Measurements from ENCODE around the gene TEX26. TPM values are rescaled to one million over a fixed set of nuclear protein-coding genes. Genes with fewer than 3 reads are reported as not detected.

The TEX26 gene
- total and polyA plus RNA-seq, 2 of the 4 experiments (the other 2 are of a cell fraction), result not detected

DNA sequence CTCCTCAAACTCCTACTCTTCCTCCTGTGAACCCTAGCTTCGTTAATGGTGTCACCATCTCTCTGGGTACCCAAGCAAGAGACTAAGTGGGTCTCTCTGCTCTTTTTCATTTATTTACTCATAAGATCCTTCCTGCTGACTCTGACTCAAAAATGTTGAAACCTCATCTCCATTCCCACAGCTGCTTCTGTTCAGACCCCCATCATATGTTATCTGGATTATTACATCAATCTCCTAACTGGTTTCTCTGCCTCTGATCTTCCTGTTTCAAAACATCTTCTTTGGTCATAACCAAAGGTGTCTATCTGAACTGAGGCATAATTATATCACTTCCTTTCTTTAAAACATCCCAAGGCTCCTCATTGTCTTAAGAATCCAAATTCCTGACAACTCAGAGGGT, 28.4 kb upstream of the TEX26 start:
- CTCF ChIA-PET, result interaction anchor here (1.1 kb wide), 1 partner anchor 12 kb away, joined by 3 read pairs; no protein-coding TSS in a partner anchor

More for the DNA sequence above, 28.4 kb upstream of the TEX26 start:
- no peak overlapping the region for H3K14ac ChIP-seq (replicated peaks; ENCODE audit: low read depth, low read length)
- no peak overlapping the region for H3K9ac ChIP-seq (ENCODE audit: low read depth, low read length)
- H3K27ac ChIP-seq (ENCODE audit: insufficient read depth, low read length), result no peak overlapping the region
- peaks cover 9% of the 10 kb centered on the region for H3K9me1 ChIP-seq (ENCODE audit: insufficient read depth, low read length)
- no peak overlapping the region for H2BK20ac ChIP-seq (ENCODE audit: low read depth, low read length)
- no peak overlapping the region for H2AFZ ChIP-seq (replicated peaks; ENCODE audit: low read length, poor library complexity)
- H3K36me3 ChIP-seq (ENCODE audit: control insufficient read depth, insufficient read depth, low read length), result no peaks in the 10 kb centered on the region
- DNase-seq, result peak; percentile 52
- no peak overlapping the region for H2BK120ac ChIP-seq (ENCODE audit: low read depth, low read length)
- H4K91ac ChIP-seq (ENCODE audit: insufficient read depth, low read depth, low read length), result no peak overlapping the region
- no peaks in the 10 kb centered on the region; the same call in 1 of the 2 replicates for H3K27me3 ChIP-seq (ENCODE audit: control insufficient read depth, insufficient read depth, low read length)
- TF ChIP-seq MAFK (IDR thresholded peaks at IDR 0.05; ENCODE audit: low read depth, low read length) (no peak), SMC3 (IDR thresholded peaks at IDR 0.05; ENCODE audit: low read depth, low read length) (no peak), NFE2L2 (IDR thresholded peaks at IDR 0.05; ENCODE audit: low read depth, low read length) (no peak), FOS (IDR thresholded peaks at IDR 0.05; ENCODE audit: low read depth, low read length) (no peak), RCOR1 (IDR thresholded peaks at IDR 0.05; ENCODE audit: insufficient replicate concordance, low read length) (no peak), RFX5 (IDR thresholded peaks at IDR 0.05; ENCODE audit: low read depth, low read length) (no peak), CHD1 (IDR thresholded peaks at IDR 0.05; ENCODE audit: low read depth, low read length) (no peak), POLR2A (IDR thresholded peaks at IDR 0.05; ENCODE audit: low read depth, low read length) (no peak), RAD21 (IDR thresholded peaks at IDR 0.05; ENCODE audit: low read length) (no peak), ELK1 (IDR thresholded peaks at IDR 0.05; ENCODE audit: borderline replicate concordance, low read depth, low read length) (no peak)
- TF ChIP-seq, protein P1, sequence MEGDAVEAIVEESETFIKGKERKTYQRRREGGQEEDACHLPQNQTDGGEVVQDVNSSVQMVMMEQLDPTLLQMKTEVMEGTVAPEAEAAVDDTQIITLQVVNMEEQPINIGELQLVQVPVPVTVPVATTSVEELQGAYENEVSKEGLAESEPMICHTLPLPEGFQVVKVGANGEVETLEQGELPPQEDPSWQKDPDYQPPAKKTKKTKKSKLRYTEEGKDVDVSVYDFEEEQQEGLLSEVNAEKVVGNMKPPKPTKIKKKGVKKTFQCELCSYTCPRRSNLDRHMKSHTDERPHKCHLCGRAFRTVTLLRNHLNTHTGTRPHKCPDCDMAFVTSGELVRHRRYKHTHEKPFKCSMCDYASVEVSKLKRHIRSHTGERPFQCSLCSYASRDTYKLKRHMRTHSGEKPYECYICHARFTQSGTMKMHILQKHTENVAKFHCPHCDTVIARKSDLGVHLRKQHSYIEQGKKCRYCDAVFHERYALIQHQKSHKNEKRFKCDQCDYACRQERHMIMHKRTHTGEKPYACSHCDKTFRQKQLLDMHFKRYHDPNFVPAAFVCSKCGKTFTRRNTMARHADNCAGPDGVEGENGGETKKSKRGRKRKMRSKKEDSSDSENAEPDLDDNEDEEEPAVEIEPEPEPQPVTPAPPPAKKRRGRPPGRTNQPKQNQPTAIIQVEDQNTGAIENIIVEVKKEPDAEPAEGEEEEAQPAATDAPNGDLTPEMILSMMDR (conservative IDR thresholded peaks at IDR 0.05; ENCODE audit: low read depth, low read length), result no peak
- H3K9me3 ChIP-seq (ENCODE audit: control insufficient read depth, insufficient read depth, low read length), result no peaks in the 10 kb centered on the region
- no peak overlapping the region for H3K56ac ChIP-seq (ENCODE audit: extremely low read depth, insufficient read depth, low read length)
- no peak overlapping the region for H2AK5ac ChIP-seq (ENCODE audit: low read depth, low read length)
- no peak overlapping the region for H2AK9ac ChIP-seq (replicated peaks; ENCODE audit: low read depth, low read length, poor library complexity)
- H2BK15ac ChIP-seq (ENCODE audit: low read depth, low read length), result no peak overlapping the region
- in situ Hi-C loops (cut with MboI; ENCODE audit: low sequenced_read_pairs), result no loop called here
- H3K18ac ChIP-seq (ENCODE audit: low read depth, low read length), result no peak overlapping the region
- BruUV-seq (replicated peaks), result no TSS peak
- H3K4me3 ChIP-seq (ENCODE audit: insufficient read depth, low read depth, low read length), result no peak overlapping the region
- ATAC-seq (ENCODE audit: low read depth), result no peak
- no peaks in the 10 kb centered on the region for H4K20me1 ChIP-seq (ENCODE audit: insufficient read depth, low read length)
- WGBS, 2 experiments (ENCODE audit: extremely low coverage in 2 of 2, insufficient read length in 1 of 2), result no CpG with 5 or more reads among the region's 1 CpG
- H3K4me1 ChIP-seq (ENCODE audit: control insufficient read depth, insufficient read depth, low read length), result peaks cover 28% of the 10 kb centered on the region
- H3K4ac ChIP-seq (ENCODE audit: low read depth, low read length), result no peak overlapping the region
- no peak overlapping the region for H4K5ac ChIP-seq (ENCODE audit: low read depth, low read length)
- no peak overlapping the region for H2BK5ac ChIP-seq (ENCODE audit: low read depth, low read length, poor library complexity, severe bottlenecking)
- no peak overlapping the region for H3K4me2 ChIP-seq (ENCODE audit: low read depth, low read length)
- dilution Hi-C loops (cut with HindIII; ENCODE audit: low sequenced_read_pairs, unreplicated experiment), result no loop called here
- H3K23ac ChIP-seq (ENCODE audit: low read depth, low read length), result no peak overlapping the region
- H4K8ac ChIP-seq (ENCODE audit: low read depth in 2 of 2, low read length in 2 of 2), result no peak overlapping the region
- POLR2A ChIA-PET (ENCODE audit: unreplicated experiment), result no interaction called here
- intact Hi-C loops (cut with micrococcal nuclease), result no loop called here
- no peaks in the 10 kb centered on the region for H3K79me1 ChIP-seq (ENCODE audit: low read depth in 1 of 2, low read length in 2 of 2)

Data from IMR-90 (cell line).